ENCODE measurements around the gene SAMM50.

SAMM50 gene

DNA sequence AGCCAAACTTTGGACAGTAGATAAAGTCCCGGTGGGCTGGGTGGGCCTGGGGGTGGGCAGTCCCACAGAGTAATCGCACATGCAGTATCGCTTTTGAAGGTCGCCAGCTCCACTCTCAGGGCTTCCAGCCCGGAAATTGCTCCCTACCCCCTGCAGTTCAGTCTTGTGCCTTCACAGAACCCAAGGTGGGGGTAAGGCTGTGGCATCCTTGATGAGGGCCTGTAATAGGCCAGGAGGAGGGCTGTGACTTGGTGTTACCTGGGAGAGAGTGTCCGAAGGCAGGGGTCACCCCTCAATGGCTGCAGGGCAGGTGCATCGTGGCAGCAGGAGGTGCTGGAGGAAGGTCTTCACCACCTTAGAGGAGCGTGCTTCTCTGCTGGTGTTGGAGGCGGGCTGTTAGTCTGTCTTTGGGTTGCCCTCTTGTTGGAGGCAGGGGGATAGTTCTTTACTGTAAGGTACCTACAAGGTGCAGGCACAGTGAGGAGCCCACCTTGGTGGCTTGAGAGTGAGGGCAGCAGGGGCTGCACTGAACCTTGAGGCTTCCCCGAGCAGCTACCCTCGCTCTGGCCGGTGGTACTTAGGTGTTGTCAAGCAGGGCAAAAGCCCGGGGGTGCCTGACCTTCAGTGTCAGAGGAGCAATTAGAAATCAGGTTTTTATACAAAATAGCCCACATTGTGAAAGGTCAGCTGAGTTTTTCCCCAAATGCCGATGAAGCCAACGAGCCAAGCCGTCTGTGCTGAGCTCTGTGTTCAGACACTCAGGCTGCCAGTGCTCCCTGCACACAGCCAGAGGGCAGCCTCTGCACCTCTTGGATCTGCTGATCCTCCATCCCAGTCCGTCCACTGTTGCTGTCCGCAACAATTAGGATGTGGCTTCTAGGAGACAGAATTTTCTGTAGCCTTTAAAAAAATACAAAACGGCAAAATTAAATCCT is 21.9 kb downstream of the SAMM50 start:
- DNase-seq (ENCODE audit: low read depth) = no peak

DNA sequence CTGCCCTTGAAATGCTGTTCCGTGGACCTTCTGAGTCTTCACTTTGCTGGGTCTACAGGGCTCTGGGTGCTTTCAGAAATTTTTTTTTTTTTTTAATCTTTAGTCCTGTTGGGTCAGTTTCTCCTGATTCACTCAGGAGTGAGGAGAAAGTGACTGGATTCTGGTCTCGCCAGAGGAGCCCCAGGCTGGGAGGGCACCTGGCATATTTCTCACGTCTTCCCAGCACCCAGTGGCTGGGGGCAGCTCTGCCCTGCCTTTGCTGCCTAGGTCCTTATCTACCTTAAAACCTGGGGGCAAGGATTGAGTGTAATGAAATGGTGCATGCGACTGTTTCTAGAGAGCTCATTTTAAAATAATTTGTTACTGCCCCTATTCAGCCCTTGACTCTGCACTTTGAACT is 23.3 kb downstream of the SAMM50 start:
- no peak for DNase-seq (ENCODE audit: low read depth)

DNA sequence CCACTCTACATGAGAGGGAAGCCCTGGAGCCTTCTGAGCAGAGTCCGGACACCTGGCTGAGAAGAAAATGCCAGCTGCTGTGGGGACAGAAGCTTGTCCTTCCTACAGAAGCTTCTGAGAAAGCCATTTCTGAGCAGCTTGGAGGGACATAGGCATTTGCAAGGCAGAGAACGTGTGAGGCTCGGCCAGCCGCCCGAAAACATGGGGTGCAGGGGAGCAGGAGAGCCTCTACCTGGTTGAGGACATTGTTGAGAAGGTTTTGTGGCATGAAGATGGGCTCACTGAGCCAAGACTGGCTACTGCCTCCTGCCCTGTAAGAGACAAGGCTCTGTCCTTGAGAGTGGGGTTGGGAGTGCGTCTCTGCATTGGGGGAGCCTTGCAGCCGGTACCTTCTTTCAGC is 25.3 kb downstream of the SAMM50 start:
- no peak for DNase-seq (ENCODE audit: low read depth)

DNA sequence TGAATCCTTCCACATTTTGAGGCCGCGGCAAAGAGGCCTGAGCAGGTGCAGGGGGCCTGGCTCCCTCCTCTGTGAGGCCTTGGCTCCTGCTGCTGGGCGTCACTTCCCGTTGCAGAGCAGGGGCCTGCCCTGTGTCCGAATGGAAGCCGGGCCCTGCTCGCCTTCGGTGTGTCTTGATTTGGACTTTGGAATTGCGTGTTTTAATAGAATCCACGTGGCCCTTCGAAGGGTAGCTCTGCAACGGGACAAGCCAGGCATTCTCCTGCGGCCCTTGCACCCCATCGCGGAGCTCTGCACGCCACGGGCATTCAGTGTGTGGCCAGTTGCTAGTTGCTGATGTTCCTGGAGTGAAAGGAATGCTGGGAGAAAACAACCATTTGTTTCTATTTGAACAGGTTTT is 25.8 kb downstream of the SAMM50 start:
- no peak for DNase-seq (ENCODE audit: low read depth)

DNA sequence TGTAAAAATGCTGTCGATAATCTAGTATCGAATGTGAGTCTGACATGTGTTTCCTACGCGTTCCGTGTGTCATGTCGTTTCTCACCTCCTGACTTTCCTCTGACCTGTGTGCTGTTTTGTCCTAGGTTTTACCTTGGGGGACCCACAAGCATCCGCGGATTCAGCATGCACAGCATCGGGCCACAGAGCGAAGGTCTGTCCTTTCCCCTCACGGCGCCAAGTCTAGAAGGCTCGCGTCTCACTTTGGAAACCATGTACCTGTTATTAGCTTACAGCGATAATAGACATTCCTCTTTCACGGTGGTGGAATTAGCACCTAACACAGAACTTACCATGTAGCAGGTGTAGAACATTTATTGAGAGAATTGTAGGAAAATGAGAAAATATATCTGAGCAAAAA is 28.6 kb downstream of the SAMM50 start:
- no peak for DNase-seq (ENCODE audit: low read depth)

DNA sequence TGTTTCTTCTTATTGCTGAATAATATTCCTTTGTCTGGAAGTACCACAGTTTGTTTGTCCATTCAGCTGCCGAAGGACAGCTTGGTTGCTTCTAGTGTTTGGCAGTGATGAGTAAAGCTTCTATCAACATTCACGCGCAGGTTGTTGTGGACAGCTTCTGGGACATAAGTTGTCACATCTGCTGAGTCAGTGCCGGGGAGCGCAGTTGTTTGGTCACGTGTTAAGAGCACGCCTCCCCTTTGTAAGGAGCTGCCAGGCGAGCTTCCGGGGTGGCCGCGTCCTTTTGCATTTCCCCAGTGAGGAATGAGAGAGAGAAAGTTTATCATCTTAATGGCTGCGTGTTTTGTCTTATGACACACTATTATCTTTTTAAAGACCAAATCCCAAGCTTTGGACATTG is 30.3 kb downstream of the SAMM50 start:
- DNase-seq (ENCODE audit: low read depth) = no peak

DNA sequence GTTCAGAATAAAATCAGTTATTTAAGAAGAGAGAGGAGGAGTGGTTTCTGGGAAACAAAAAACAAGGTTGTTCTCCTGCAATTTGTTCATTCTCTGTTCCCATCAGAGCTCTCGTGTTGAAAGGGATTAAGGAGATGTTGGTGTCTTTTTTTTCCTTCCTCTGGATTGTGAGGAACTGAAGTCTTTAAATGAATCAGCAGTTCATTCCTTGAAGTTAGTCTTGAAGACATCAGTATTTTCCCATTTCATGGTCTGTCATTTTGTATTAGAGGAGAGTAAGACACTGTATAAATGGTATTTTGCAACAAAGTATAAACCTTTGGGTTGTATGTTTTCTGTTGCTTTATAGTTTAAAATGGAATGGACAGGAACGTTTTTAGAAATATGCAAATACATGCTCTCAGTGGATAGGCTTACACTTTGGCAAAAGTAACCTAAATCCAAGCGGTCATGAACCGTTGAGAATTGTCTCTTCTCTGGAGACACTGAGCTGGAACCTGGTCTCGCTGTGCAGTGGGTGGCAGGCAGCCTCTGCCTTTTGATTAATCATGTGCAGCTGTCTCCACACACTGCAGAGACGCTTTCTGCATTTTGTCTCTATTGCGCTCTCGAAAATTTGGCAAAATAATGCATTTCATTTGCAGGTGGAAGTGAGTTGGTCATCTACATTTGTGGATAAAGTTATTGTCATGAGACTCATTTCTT is 33.0 kb downstream of the SAMM50 start:
- DNase-seq (ENCODE audit: low read depth) = no peak

DNA sequence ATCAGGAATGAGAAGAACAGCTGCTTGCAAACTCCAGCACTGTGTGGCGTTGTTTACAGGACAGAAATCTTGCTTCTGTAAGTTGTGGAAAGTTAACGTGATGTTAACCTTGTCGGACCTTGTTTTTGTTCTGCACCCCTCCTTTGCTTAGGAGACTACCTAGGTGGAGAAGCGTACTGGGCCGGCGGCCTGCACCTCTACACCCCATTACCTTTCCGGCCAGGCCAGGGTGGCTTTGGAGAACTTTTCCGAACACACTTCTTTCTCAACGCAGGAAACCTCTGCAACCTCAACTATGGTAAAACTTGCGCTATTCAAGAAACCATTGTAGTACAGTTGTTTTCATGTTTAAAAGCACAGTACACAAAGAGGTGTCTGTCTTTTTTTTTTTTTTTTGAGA is 33.7 kb downstream of the SAMM50 start:
- no peak for DNase-seq (ENCODE audit: low read depth)

DNA sequence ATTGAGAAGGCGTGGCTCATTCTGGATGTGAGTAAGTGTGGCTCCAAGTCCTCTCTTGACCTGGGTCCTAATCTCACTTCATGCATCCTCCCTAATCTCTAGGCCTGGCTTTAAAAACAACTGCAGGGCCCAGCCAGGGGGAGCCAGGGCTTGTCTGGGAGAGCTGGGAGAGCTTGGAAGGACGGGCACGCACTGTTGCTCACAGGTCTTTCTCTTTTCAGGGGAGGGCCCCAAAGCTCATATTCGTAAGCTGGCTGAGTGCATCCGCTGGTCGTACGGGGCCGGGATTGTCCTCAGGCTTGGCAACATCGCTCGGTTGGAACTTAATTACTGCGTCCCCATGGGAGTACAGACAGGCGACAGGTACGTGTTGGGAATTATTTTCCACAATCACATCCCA is 34.8 kb downstream of the SAMM50 start:
- no peak for DNase-seq (ENCODE audit: low read depth)

DNA sequence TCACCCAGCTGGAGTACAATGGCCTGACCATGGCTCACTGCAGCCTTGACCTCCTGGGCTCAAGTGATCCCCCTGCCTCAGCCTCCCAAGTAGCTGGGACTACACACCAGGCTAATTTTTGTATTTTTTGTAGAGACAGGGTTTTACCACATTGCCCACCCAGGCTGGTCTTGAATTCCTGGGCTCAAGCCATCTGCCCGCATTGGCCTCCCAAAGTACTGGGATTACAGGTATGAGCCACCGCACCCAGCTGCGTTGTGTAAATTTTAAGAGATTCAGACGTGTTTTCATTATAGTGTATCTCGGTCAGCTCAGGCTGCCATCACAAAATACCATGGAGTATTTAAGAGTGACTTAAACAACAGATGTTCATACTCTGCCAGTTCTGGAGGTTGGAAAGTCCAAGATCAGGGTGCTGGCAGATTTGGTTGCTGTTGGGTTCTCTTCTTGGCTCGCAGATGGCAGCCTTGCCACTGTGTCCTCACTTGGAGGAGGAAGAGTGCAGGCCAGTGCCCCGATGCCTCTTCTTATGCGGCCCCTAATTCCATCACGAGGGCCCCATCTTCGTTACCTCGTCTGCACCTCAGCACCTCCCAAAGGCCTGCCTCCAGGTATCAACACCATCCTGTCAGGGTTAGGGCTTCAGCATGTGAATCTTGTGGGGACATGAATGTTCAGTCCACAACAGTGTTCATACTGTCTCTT is 36.2 kb downstream of the SAMM50 start:
- no peak for DNase-seq (ENCODE audit: low read depth)

DNA sequence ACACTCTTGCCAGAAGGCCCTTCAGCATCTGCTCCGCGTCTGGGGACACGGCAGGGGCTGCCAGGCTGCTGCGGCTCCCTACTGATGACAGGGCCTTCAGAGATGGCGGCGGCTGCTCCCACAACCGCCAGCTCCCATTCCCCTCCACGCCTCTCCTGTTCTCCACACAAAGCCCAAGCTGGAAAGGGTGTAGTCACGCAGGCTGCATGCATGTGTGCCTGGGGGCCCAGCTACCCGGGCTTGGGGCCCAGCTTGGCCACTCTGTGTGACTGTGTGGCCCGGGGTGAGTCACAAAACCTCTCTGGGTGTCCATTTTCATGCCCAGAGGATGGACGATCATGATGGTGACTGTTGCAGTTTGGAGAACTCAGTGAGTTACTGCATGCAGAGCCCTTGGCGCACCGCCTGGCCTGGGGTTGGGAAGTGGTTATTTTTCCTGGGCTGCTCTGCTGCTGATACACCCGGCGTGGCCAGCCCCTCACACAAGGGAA is 37.1 kb downstream of the SAMM50 start:
- no peak for DNase-seq (ENCODE audit: low read depth)

DNA sequence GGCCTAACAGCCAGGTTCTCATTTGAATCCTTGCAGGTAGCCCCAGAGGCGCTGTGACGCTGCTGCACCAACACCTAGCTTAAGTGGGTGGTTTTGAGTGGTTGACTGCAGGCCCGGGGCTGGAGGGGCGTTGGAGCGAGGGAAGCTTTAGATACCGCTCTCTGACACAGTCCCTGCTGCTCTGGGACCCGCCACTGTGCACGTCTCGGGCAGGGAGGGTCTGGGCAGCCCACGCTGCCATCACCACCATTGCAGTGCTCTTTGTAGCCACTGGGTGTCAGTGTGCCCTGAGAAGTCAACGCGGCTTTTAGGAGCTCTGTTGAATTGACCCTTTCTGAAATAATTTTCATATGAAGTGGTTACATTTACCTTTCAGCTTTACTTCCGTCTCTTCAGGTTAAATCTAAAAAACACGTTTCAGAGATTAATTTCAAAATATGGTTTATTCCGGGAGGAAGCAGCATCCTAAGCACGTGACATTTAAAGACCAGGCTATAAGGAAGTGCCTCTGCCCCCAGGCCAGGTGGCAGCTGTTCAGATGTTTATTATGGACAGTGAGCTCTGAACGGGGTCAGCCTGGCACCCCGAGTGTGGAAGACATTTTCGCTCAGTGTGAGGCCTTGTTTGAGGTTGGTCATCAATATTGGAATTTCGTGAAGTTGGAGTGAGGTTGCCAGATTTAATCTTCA is 38.0 kb downstream of the SAMM50 start:
- peak; percentile 40 for DNase-seq (ENCODE audit: low read depth)

DNA sequence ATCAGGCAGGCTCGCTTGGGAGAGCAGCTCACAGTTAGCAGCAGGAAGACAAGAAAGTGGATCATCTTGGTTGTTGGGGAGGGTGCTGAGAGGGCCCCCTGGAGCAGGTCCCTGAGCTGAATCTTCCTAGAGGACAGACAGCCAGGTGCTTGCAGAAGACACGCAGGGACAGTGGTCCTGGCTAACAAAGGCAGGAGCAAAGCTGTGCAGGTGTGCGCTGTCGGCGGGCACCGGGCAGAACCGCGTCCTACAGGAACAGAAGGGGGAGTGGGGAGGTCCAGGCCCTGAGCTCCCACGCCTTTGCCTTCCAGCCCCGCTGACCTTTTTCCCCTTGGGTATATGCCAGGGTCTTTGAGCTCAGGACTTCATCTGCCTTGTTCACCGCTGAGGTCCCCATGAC is 38.8 kb downstream of the SAMM50 start:
- DNase-seq (ENCODE audit: low read depth) = no peak

DNA sequence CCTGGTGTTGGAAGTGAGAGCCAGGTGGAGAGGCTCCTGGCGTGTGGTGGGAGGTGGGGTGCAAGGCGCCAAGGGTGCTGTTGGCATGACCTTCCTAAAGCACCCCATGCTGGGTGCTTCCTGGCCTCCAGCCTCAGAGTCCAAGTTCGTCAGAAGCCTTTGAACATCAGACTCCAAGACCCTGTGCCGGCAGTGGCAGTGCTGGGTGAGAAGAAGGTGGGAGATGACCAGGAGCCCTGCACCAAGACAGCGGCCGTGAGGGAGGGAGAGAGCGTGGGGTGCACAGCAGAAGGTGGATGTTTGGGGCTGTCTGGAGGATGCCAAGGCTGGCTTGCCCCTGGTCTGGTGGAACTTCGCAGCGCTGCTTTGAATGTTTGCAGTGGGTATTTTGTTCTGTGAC is 39.2 kb downstream of the SAMM50 start:
- DNase-seq (ENCODE audit: low read depth) = no peak

DNA sequence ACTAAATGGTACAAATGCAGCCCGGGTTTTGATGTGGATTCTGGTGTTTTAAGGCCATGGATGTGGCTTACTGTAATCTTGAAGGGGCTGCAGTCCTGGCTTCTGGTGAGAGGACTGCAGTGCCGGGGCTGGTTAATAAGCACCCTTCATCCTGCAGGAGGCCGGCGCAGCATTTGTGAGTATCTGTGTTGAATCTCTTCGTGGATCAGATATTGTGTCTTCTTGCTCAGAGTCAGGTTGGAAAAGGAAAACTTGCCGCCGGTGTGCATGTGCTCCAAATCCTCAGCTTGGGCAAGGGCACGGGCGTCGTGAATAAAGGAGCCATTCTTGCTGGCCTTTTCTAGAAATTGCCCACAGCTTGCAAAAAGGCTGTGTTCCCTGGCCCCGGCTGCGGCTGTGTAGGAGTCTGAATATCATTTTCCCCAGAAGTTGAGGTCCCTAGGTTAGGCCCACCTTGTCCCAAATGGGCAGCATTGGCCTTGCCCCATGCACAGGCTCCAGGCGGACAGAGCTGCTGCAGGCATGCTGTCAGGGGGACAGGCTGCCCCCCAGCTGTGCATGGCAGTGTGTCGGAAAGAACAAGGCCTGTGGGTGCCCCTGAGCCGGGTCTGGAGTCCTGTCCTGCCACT is 39.9 kb downstream of the SAMM50 start:
- no peak for DNase-seq (ENCODE audit: low read depth)

DNA sequence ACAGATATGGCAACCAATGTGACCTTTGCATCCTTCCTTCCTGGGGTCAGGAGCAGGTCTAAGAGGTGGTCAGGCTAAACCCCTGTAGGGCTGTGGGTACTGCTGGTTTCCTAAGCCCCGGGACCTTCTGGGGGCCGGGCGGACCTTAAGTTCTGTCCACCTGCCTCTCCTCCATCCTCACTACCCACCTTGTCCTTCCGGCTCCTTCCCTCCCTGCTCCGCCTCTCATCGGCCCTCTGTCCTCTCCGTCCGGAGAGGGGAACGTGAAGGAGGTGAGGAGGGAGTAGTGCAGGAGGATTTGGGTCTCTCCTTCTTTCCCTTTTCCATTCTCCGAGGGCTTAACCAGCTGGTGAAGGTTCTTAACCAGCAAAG is 40.5 kb downstream of the SAMM50 start:
- DNase-seq (ENCODE audit: low read depth) = no peak

DNA sequence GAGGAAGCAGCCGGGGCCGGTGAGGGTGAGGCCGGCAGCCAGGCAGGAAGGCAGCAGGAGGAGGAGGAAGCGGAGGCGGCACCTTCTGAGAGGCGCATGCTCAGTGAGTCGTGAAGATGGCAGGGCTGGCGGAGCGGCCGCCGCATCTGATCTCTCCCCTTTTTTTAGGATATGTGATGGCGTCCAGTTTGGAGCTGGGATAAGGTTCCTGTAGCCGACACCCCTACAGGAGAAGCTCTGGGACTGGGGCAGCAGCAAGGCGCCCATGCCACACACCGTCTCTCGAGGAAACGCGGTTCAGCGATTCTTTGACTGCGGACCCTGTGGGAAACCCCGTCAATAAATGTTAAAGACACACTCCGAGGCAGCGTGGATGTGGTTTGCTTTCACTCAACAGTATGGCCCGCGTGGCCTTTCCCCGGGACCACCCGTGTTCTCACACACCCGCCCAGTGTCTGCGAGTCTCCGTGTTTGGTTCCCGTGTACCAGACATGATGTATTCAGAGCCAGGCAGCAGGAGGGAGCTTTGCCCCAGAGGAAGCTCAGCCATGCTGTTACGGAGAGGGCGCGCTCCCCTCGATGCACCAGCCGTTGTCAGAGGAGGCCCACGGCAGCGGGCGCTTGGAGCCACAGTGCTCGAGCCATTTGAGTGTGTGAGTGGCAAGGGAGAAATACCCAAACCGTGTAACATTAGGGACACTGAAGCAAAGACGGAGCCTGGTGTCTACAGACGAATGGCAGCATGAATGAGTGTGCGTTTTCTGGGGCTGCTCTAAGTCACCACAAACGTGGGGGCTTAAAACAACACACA is 41.1 kb downstream of the SAMM50 start:
- peak; percentile 51 for DNase-seq (ENCODE audit: low read depth)

DNA sequence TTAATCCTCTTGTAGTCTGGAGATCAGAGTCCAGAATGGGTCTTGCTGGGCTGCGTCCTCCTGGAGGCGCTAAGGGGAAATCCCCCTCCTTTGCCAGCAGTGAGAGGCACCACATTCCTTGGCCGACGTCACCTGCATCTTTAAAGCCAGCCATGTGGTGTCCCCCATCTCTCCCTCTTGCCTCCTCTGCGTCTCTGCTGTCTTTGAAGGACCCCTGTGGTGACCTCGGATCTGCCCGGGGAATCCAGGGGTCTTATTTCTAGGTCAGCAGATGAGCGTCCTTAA is 41.7 kb downstream of the SAMM50 start:
- DNase-seq (ENCODE audit: low read depth) = no peak

DNA sequence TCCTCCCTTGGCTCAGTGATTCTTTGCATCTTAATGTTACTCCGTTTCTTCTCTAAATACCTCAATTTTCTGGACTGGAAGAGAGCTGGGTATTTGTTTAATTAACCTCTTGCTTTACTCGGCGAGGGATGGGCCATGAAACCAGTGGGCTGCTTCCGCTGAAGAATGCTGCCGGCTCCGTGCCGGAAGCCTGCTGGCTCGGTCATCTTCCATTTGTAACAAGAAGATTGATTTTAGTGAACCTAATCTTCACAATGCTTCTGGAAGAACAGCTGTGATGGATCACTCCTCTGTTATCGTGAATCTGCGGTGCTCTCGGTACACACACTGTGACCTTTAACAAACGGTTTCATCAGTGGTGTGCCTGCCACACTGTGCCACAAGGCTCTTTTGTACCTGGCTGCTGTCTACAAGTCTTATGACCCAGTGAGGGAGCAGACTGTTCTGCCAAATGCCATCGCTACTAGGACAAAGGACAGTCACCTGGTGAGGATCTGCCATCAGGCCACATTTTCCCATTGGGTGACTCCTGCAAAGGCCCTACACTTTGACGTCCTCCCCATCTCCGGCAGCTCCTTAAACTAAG is 43.5 kb downstream of the SAMM50 start:
- no peak for DNase-seq (ENCODE audit: low read depth)

DNA sequence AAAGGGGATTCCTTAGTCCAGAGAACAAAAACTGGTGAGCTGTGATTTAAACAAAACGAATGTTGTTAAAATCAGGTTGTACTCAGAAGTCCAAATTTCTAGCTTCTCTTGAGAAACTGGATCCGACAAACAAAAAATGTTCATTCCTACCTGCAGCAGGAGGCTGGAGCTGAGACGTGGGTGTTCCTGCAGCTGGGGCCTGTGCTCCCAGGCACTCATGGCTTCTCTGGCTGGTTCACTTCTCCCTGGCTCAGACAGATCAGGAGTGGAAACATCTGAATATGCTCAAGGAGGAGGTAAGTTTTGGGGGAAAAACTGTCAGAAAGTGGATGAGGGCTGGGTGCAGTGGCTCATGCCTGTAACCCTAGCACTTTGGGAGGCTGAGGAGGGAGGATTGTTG is 44.1 kb downstream of the SAMM50 start:
- DNase-seq (ENCODE audit: low read depth) = no peak

DNA sequence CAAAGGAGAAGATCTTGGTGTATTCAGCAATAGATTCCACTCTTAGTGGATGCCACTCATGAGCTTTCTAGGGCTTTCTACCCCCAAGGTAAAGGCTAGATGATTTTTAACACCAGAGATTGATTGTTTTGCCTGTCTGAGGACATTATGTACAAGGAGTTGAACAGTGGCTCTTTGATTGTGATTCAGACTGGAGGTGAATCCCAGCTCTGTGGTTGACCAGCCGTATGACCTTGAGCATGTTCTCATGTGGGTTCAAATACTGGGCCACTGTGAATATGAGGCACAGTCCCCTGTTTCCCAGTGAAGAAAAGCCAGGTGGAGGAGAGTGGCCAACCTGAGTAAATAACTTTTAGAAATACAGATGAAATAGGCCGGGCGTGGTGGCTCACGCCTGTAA is 44.9 kb downstream of the SAMM50 start:
- no peak for DNase-seq (ENCODE audit: low read depth)
